Measurements from ENCODE around the gene TNRC6C.
A peak's percentile ranks its signal among the peaks of the same experiment; 100 is the strongest.

The TNRC6C gene

GRCh38 chr17:77957857-77958715 lies at the start of gene TNRC6C (continued):
- TF ChIP-seq ZBTB10 (tag by site-specific recombination; IDR thresholded peaks at IDR 0.05) (peak; percentile 98), ZNF777 (tag by site-specific recombination; IDR thresholded peaks at IDR 0.05; ENCODE audit: borderline replicate concordance) (no peak), ZNF302 (tag by site-specific recombination; IDR thresholded peaks at IDR 0.05; ENCODE audit: low read depth) (no peak), ZNF677 (tag by site-specific recombination; IDR thresholded peaks at IDR 0.05) (0 out of 2 replicates have a peak, but pooled peaks have one; percentile 48), ZNF239 (tag by site-specific recombination; IDR thresholded peaks at IDR 0.05) (0 out of 2 replicates have a peak, but pooled peaks have one; percentile 56), SALL2 (tag by site-specific recombination; IDR thresholded peaks at IDR 0.05; ENCODE audit: borderline replicate concordance) (peak; percentile 45), ZFHX2 (tag by site-specific recombination; conservative IDR thresholded peaks at IDR 0.05) (peak; percentile 78), ZNF776 (tag by site-specific recombination; IDR thresholded peaks at IDR 0.05; ENCODE audit: borderline replicate concordance) (no peak), WT1 (tag by site-specific recombination; IDR thresholded peaks at IDR 0.05) (no peak; the same call in 1 of the 2 replicates), ZFP37 (tag by site-specific recombination; IDR thresholded peaks at IDR 0.05) (peak; percentile 62; the same call in 1 of the 2 replicates), GLI4 (tag by site-specific recombination; IDR thresholded peaks at IDR 0.05) (peak; percentile 86; the same call in 1 of the 2 replicates), ZXDB (tag by site-specific recombination; IDR thresholded peaks at IDR 0.05) (no peak; the same call in 1 of the 2 replicates), ZNF660 (tag by site-specific recombination; IDR thresholded peaks at IDR 0.05) (peak; percentile 88), CTCF (tag by site-specific recombination; IDR thresholded peaks at IDR 0.05) (peak; percentile 45; the same call in 1 of the 2 replicates), KLF8 (tag by site-specific recombination; IDR thresholded peaks at IDR 0.05) (peak; percentile 78; the same call in 1 of the 2 replicates), ZNF510 (tag by site-specific recombination; IDR thresholded peaks at IDR 0.05; ENCODE audit: insufficient replicate concordance) (no peak), SETDB1 (IDR thresholded peaks at IDR 0.05; ENCODE audit: insufficient read length, low read length) (no peak), ZNF600 (tag by site-specific recombination; IDR thresholded peaks at IDR 0.05) (peak; percentile 62; the same call in 1 of the 2 replicates), ZNF548 (tag by site-specific recombination; IDR thresholded peaks at IDR 0.05) (no peak), MEIS1 (CRISPR knock-in tag; IDR thresholded peaks at IDR 0.05; ENCODE audit: borderline replicate concordance) (no peak), ZSCAN23 (tag by site-specific recombination; IDR thresholded peaks at IDR 0.05) (no peak), ZNF747 (tag by site-specific recombination; IDR thresholded peaks at IDR 0.05) (no peak), ZBTB44 (tag by site-specific recombination; IDR thresholded peaks at IDR 0.05) (no peak), ZNF530 (tag by site-specific recombination; IDR thresholded peaks at IDR 0.05; ENCODE audit: low read depth) (no peak), ZBTB11 (tag by site-specific recombination; conservative IDR thresholded peaks at IDR 0.05; ENCODE audit: low read depth) (peak; percentile 24; the same call in 1 of the 2 replicates), INSM2 (tag by site-specific recombination; IDR thresholded peaks at IDR 0.05) (peak; percentile 65; the same call in 1 of the 2 replicates), ZBTB48 (tag by site-specific recombination; IDR thresholded peaks at IDR 0.05) (peak; percentile 87)

All from HEK293 (cell line).